NB4 (cell line): ENCODE measurements around the gene SLC25A18.

Source experiments
- POLR2A ChIP-seq: IDR thresholded peaks from 2 replicates; pipeline ENCODE4 v1.6.1; 2011; ENCODE audit warnings: mild to moderate bottlenecking; ENCODE audit not compliant: insufficient read length; ENCODE audit errors: extremely low read depth
- TF ChIP-seq, protein P1 (sequence below): IDR thresholded peaks from one replicate; pipeline ENCODE4 v1.5.1; 2012; ENCODE audit warnings: low read depth, low read length

GRCh38 chr22:17598318-17598717, 35.0 kb downstream of the SLC25A18 start:
- no peak for TF ChIP-seq POLR2A
- TF ChIP-seq, protein P1, sequence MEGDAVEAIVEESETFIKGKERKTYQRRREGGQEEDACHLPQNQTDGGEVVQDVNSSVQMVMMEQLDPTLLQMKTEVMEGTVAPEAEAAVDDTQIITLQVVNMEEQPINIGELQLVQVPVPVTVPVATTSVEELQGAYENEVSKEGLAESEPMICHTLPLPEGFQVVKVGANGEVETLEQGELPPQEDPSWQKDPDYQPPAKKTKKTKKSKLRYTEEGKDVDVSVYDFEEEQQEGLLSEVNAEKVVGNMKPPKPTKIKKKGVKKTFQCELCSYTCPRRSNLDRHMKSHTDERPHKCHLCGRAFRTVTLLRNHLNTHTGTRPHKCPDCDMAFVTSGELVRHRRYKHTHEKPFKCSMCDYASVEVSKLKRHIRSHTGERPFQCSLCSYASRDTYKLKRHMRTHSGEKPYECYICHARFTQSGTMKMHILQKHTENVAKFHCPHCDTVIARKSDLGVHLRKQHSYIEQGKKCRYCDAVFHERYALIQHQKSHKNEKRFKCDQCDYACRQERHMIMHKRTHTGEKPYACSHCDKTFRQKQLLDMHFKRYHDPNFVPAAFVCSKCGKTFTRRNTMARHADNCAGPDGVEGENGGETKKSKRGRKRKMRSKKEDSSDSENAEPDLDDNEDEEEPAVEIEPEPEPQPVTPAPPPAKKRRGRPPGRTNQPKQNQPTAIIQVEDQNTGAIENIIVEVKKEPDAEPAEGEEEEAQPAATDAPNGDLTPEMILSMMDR: no peak
